Coronary artery (tissue), 2 donors: ENCODE measurements around the gene SLC23A3.

Experiments used
- DNase-seq: peaks from one replicate; pipeline ENCODE4 v3.0.0-alpha.2; 2017; ENCODE audit warnings: low spot score
- H3K27ac ChIP-seq, 2 donors: fragments of 200-600 bp; sonication (generic); one replicate each; pipeline ENCODE4 v1.5.1; 2016 to 2019
- H3K4me3 ChIP-seq: fragments of 200-600 bp; sonication (generic); 2 replicates; pipeline ENCODE4 v1.5.1; 2016; ENCODE audit warnings: mild to moderate bottlenecking, moderate library complexity
- CTCF ChIP-seq: fragments of 200-600 bp; sonication (generic); IDR thresholded peaks from one replicate; pipeline ENCODE4 v1.5.1; 2019; ENCODE audit warnings: antibody characterized with exemption

SLC23A3 gene

GRCh38 chr2:219125225-219125885 is 44.5 kb downstream of the SLC23A3 start:
- no peak overlapping the region for H3K4me3 ChIP-seq
- DNase-seq: no peak
- TF ChIP-seq CTCF: no peak
- peak overlapping the region in 1 of 2 donors; percentile 50 for H3K27ac ChIP-seq

GRCh38 chr2:219124381-219125110 is 45.3 kb downstream of the SLC23A3 start:
- DNase-seq: no peak
- H3K4me3 ChIP-seq: no peak overlapping the region
- TF ChIP-seq CTCF: no peak
- H3K27ac ChIP-seq: peak overlapping the region in 1 of 2 donors; percentile 59

- no peak for DNase-seq
- Histone ChIP-seq H3K4me3 (no peak overlapping the region), H3K27ac (no peak overlapping the region)
- TF ChIP-seq CTCF: no peak
Measured at GRCh38 chr2:219123356-219124135, 46.3 kb downstream of the SLC23A3 start.

- TF ChIP-seq CTCF: no peak
- H3K27ac ChIP-seq: no peak overlapping the region
- no peak for DNase-seq
- no peak overlapping the region for H3K4me3 ChIP-seq
Measured at GRCh38 chr2:219122202-219122980, 47.4 kb downstream of the SLC23A3 start.

GRCh38 chr2:219120082-219120481 is 49.7 kb downstream of the SLC23A3 start:
- TF ChIP-seq CTCF: no peak
- DNase-seq: no peak
- Histone ChIP-seq H3K27ac (no peak overlapping the region), H3K4me3 (no peak overlapping the region)

GRCh38 chr2:219119422-219120043 is 50.3 kb downstream of the SLC23A3 start:
- peak; percentile 49 for TF ChIP-seq CTCF
- H3K4me3 ChIP-seq: no peak overlapping the region
- no peak for DNase-seq
- H3K27ac ChIP-seq: no peak overlapping the region
